HG02870 (cell line): ENCODE measurements around the gene ZNF681.
"Not testable (repeated sequence)": the region's sequence is repeated elsewhere in the genome, so short reads cannot be mapped to it uniquely, and the experiment has no call there.

ENCODE experiments used
- ATAC-seq: cut with Tn5 transposase; IDR thresholded peaks from one replicate; pipeline ENCODE4 v1.9.1; 2021; ENCODE audit warnings: mild to moderate bottlenecking, moderate library complexity; ENCODE audit not compliant: unreplicated experiment

The ZNF681 gene

DNA sequence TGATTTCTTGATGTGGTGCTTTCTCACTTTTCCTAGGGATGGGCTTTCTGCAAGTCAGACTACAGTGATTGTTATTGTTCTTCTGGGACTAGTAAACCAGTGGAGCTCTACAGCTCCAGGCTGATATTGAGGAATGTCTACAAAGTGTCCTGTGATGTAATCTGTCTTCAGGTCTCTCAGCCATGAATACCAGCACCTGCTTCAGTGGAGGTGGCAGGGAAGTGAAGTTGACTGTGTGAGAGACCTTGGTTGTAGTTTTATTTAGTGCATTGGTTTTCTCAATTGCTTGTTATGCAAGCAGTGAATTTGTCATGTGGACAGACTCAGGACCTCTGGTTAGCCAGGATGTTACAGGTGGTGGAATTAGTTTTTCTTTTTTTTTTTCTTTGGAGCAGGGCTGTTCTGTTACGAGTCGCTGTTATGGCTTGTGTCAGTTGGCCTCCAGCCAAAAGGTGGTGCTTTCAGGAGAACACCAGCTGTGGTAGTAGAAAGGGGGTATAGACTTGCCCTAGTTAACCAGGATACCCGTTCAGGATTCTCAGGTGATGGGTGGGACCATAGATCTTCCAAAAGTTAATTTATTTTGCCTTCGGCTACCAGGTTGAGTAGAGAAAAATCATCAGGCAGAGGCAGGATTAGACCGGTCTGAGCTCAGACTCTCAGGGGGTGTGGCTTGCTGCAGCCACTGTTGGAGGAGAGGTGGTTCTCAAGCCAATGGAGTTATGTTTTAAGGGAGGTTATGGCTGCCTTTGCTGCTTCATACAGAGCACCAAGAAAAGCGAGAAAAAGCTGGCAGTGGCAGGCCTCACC is 59.8 kb downstream of the ZNF681 start:
- ATAC-seq, result no peak

DNA sequence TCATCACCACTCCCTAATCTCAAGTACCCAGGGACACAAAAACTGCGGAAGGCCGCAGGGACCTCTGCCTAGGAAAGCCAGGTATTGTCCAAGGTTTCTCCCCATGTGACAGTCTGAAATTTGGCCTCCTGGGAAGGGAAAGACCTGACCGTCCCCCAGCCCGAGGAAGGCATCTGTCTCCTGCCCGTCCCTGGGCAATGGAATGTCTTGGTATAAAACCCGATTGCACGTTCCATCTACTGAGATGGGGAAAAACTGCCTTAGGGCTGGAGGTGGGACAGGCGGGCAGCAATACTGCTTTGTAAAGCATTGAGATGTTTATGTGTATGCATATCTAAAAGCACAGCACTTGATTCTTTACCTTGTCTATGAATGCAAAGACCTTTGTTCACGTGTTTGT is 65.8 kb downstream of the ZNF681 start:
- ATAC-seq, result not testable (repeated sequence)
